H1 (cell line): ENCODE results near the gene SBNO2. TPM values are rescaled to one million over a fixed set of nuclear protein-coding genes. Genes with fewer than 3 reads are reported as not detected.

ENCODE experiments used
- BRCA1 ChIP-seq: IDR thresholded peaks from 2 replicates; pipeline ENCODE4 v1.6.1; 2012; ENCODE audit warnings: low read depth, low read length, improper control_type of control experiment
- CBX5 ChIP-seq: fragments of 300-800, 300-1000 bp; sonication (generic); IDR thresholded peaks from 2 replicates; pipeline ENCODE4 v1.7.1; 2016; ENCODE audit warnings: antibody characterized with exemption, low read length, low read depth
- CHD7 ChIP-seq: fragments of 300-600 bp; sonication (generic); IDR thresholded peaks from 2 replicates; pipeline ENCODE4 v1.7.1; 2012; ENCODE audit warnings: low read length, moderate library complexity, mild to moderate bottlenecking, inconsistent platforms; ENCODE audit not compliant: insufficient replicate concordance
- MAFK ChIP-seq: IDR thresholded peaks from 2 replicates; pipeline ENCODE4 v1.6.1; 2012; ENCODE audit warnings: low read depth, mild to moderate bottlenecking, improper control_type of control experiment, low read length
- polyA plus RNA-seq, 7 experiments: library from polyadenylated mRNA; depleted of rRNA in 3 of 7; stranded (reverse) in 5 of 7; unstranded in 2 of 7; fragments of >200 nt in 5 of 7; fragments of 200-250 nt in 2 of 7; gene quantifications; 1 replicate in 5 of 7; 2 replicates in 1 of 7; 4 replicates in 1 of 7; pipeline versions ENCODE4 v1.2.1 to v1.2.3, GENCODE V29; 2011 to 2013; ENCODE audit warnings: missing spikeins in 2 of 7, mixed read lengths in 2 of 7
- total RNA-seq: library from RNA; stranded (reverse); fragmentation: NEBNext Ultra II Directional; extraction: Animal tissue kit (Norgen Biotek cat#: 25700); gene quantifications from 2 replicates; pipeline ENCODE4 v1.2.1, GENCODE V29; 2021

Gene SBNO2
- total and polyA plus RNA-seq, 2 of the 8 experiments (the other 6 are each of a cell fraction or from before 2014, with no cell fraction given) = 12.2 to 31.4 TPM

DNA sequence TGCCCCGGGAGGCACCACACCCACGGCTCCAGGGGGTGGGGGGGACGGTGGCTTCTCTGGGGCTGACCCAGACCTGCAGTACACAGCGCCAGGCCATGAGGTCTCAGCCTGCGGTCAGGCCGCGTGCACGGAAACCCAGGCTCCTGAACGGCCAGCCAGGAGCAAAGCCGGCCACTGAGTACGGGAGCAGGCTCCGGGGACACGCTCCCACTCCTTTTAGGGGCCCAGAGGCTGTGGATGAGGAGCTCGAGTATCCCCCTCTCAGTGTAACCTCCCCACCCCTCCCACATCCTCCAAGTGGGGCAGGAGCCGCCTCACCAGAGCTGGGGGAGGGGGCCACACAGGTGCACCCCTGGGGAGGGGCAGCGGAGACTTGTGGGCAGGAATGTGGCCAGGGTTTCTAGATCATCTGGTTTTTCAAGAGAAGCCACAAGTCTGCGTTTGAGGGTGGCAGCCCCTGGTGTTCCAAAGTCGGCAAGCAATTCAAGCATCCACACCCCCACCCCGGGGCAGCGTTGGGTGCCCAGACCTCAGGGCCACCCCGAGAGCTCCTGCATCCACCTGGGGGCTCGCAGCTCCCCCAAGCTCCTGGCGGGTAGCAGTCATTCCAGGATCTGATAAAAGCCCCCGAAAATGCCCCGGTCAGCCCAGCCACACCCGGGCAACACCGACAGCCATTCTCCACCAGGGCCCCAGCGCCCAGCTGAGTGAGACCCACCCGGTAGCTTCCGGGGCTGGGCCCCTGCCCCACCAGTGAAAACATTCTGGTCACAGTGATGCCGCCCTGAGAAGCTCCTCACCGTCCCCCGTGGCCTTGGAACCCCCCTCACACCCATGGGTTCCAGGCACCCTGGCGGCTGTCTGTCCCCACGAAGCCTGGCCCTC lies 6.1 kb downstream of the SBNO2 start (continued):
- TF ChIP-seq CHD7 (no peak), MAFK (no peak), BRCA1 (no peak), CBX5 (no peak)
